ENCODE data around the gene IGFL2.
"Not testable (repeated sequence)": the region's sequence is repeated elsewhere in the genome, so short reads cannot be mapped to it uniquely, and the experiment has no call there.

The IGFL2 gene

DNA sequence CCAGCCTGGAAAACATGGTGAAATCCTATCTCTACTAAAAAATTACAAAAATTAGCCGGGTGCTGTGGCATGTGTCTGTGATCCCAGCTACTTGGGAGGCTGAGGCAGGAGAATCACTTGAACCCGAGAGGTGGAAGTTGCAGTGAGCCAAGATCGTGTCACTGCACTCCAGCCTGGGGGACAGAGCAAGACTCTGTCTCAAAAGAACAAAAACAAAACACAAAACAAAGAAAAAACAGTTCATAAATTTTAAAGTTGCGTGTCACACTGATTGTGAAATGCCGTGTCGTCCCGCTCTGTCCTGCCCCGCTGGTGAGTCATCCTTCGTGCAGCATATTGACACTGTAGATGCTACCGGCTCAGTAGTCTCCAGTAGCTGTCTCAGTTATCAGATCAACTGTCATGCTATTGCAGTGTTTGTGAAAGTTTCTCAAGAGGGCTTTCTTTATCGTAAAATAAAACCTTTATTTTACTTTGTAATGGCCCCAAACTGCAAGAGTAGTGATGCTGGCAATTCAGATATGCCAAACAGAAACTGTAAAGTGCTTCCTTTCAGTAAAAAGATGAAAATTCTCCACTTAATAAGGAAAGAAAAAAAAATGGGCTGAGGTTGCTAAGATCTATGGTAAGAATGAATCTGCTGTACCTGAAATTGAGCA is 45.1 kb downstream of the IGFL2 start:
- Mint-ChIP-seq H3K27ac (no peak overlapping the region), H3K9me3 (no peaks in the 10 kb centered on the region), H3K4me1 (no peaks in the 10 kb centered on the region), H3K4me3 (no peak overlapping the region), H3K36me3 (no peaks in the 10 kb centered on the region)
- ATAC-seq (peak; percentile 50), DNase-seq (ENCODE audit: low spot score in 2 of 2) (no peak)

DNA sequence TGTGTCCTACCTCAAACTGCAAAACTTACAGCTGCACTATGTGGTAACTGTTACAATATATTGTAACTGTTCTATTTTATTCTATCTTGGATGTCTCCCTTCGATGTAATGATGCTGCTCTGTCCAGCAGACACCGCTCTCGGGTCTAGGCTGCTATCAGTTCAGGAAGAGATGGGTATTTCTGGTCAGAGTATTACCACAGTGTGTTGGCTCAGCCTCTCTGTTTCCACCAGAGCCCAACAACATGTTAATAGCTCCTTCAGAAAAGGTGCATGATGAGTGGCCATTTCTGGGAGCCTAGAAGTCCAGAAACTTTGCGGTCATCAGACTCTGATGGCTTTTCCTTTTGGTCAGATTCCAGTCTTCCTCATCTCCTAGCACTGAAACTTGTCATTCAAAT is 45.6 kb downstream of the IGFL2 start:
- H3K4me1 Mint-ChIP-seq = no peaks in the 10 kb centered on the region
- ATAC-seq (no peak), DNase-seq (ENCODE audit: low spot score in 2 of 2) (no peak)
- H3K9me3 Mint-ChIP-seq = no peaks in the 10 kb centered on the region
- H3K4me3 Mint-ChIP-seq = no peak overlapping the region
- H3K36me3 Mint-ChIP-seq = no peaks in the 10 kb centered on the region
- no peak overlapping the region for H3K27ac Mint-ChIP-seq

DNA sequence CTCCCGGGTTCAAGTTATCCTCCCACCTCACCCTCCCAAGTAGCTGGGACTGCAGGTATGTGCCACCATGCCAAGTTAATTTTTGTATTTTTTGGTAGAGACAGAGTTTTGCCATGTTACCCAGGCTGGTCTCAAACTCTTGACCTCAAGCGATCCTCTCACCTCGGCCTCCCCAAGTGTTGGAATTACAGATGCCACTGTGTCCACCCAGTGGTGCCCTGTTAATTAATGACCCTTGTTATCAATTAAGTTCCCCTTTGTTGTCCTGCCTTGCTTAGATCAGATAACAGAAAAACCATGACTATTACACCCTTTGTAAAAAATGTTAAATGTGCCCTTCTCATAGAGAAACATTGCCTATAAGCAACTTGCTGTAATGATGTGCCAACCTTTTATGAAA is 47.1 kb downstream of the IGFL2 start:
- DNase-seq (ENCODE audit: low spot score in 2 of 2) = no peak
- Mint-ChIP-seq H3K27ac (no peak overlapping the region), H3K4me1 (no peaks in the 10 kb centered on the region), H3K9me3 (no peaks in the 10 kb centered on the region), H3K36me3 (no peaks in the 10 kb centered on the region), H3K4me3 (no peak overlapping the region)
- ATAC-seq = no peak

DNA sequence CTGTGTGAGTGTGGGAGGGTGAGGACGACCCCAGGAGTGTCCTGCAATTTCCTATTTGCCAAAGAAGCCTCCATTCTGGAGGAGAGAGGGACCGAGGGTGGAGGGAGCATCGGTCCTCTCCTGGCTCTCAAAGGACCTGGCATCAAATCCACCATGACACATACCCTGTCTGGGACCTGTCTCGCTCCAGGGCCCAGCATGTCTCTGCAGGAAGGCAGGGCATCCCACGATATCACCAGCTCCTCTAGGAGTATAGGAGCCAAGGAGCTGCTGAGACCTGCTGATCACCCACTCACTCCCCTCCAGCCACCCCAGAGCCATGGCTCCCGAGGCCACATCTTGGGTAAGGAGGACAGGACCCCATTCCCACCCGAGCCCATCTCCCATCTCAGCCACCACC is 47.9 kb downstream of the IGFL2 start:
- H3K27ac Mint-ChIP-seq; DNase-seq (ENCODE audit: low spot score in 2 of 2); H3K4me3 Mint-ChIP-seq; H3K9me3 Mint-ChIP-seq; H3K36me3 Mint-ChIP-seq; ATAC-seq; H3K4me1 Mint-ChIP-seq: not testable (repeated sequence)

DNA sequence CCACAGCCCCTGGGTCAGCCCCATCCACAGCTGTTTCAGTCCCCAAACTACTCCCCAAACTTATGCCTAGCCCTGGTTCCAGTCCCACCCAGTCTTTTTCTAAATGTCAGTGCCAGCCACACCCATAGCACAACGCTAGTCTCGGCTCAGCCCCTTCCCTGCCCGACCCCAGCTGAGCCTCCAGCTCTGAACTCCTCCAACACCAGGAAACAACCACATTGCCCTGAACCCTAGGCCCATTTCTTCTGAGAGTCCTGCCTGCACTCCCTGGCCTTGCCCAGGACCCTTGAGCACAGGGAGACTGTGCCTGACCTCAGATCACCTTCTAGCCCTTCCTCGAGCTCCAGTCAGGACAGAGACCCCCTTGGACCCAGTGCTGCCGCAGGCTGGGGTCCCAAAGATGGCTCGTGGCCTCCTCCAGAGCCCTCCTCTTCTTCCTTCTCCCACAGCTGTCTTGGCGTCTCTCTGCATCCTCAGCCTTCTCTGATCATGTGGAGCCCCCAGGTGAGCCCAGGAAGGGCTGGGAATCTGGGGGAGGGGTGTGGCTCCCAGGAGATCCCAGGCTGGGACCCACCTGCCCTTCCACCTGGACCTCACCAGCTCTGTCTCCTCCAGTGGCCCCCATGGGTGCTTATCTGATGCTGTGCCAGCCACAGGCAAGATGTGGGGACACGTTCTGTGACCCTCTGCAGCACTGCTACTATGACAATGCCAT is 48.5 kb downstream of the IGFL2 start:
- DNase-seq (ENCODE audit: low spot score in 2 of 2) = no peak
- no peak overlapping the region for H3K27ac Mint-ChIP-seq
- no peaks in the 10 kb centered on the region for H3K36me3 Mint-ChIP-seq
- no peak for ATAC-seq
- no peak overlapping the region for H3K4me3 Mint-ChIP-seq
- H3K4me1 Mint-ChIP-seq = no peaks in the 10 kb centered on the region
- H3K9me3 Mint-ChIP-seq = no peaks in the 10 kb centered on the region

DNA sequence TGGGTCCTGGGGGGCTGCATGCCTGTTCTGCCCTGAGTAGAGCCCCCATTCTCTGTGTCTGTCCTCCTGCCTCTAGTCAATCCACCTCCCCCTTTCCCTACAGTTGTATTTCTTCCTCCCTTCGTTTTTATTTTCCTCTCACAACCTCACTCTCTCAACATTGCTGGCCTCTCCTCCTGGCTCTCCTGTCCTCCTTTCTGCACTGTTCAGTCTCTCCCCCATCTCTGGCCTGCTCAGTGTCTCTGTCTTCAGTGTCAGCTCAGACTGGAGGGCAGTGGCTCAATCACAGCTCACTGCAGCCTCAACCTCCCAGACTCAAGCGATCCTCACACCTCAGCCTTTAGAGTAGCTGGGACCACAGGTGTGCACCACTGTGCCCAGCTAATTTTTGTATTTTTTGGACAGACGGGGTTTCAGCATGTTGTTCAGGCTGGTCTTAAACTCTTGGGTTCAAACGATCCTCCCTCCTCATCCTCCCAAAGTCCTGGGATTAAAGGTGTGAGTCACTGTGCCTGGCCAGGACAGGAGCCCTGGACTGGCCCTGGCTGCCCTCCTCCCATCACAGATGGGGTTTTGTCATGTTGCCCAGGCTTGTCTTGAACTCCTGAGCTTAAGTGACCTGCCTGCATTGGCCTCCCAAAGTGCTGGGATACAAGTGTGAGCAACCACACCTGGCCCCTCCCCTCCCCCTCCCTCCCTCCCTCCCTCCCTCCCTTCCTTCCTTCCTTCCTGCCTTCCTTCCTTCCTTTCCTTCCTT is 49.5 kb downstream of the IGFL2 start:
- no peaks in the 10 kb centered on the region for H3K9me3 Mint-ChIP-seq
- no peak overlapping the region for H3K4me3 Mint-ChIP-seq
- H3K27ac Mint-ChIP-seq = peak overlapping the region; percentile 27
- H3K4me1 Mint-ChIP-seq = no peaks in the 10 kb centered on the region
- H3K36me3 Mint-ChIP-seq = no peaks in the 10 kb centered on the region
- ATAC-seq (no peak), DNase-seq (ENCODE audit: low spot score in 2 of 2) (no peak)

DNA sequence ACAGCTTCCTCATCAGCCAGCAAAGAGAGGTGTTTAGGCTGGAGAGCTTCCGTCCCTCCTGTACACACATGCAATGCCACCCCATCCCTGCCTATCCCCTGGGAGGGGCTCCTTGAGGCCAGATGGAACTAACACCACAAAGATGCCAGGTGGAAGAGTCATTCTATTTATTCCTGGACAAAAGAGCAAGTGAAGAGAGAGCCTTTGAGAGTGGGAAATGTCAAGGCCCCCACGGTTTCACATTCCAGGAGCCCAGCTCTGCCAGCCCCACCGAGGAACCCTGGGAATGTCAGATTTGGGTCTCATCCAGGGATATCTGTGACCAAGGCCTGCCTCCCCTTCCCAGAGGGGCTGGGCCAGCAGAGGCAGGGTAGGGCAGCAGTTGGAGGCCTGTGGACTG is 50.7 kb downstream of the IGFL2 start:
- Mint-ChIP-seq H3K4me3 (no peak overlapping the region), H3K36me3 (no peaks in the 10 kb centered on the region), H3K9me3 (no peaks in the 10 kb centered on the region), H3K27ac (no peak overlapping the region), H3K4me1 (no peaks in the 10 kb centered on the region)
- ATAC-seq = no peak
- DNase-seq (ENCODE audit: low spot score in 2 of 2) = no peak

DNA sequence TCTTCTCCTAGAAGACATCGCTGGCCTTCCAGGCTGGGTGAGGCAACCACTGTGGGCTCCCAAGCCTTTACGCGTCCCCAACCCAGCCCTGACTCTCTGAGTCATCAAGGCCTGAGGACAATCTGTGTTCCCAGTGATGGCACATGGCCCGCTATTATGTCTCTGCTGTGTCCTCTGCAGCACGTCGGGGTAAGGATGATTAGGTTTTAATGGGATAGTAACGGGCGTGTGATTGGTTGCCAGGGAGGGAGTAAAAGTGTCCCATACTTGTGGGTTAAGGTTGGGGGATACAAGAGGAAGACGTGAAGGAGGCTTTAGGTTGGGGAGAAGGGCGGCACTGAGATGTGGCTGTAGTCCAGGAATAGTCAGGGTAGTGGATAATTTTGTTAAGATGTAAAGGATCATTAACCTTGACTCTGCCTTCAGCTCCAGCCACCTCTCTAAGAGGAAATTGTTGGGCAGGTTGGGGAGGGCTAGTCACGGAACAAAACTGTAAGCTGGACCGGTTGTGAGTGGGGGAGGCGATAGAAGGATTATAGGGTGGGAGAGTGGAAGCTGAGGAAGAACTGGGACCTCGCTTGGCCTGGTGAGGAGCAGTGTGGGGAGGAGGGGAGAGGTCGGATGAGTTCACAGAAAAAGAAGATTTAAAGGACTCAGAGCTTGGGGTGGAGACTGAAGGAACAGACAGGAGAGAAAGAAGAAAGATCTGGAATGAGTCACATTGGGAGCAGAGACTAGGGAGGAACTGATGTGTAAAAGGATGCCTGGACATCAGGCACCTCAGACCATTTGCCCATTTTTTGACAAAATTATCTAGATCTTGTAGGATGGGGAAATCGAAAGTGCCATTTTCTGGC is 53.6 kb downstream of the IGFL2 start:
- H3K4me1 Mint-ChIP-seq = no peaks in the 10 kb centered on the region
- H3K4me3 Mint-ChIP-seq = no peak overlapping the region
- ATAC-seq = no peak
- no peak for DNase-seq (ENCODE audit: low spot score in 2 of 2)
- H3K36me3 Mint-ChIP-seq = no peaks in the 10 kb centered on the region
- no peak overlapping the region for H3K27ac Mint-ChIP-seq
- no peaks in the 10 kb centered on the region for H3K9me3 Mint-ChIP-seq

DNA sequence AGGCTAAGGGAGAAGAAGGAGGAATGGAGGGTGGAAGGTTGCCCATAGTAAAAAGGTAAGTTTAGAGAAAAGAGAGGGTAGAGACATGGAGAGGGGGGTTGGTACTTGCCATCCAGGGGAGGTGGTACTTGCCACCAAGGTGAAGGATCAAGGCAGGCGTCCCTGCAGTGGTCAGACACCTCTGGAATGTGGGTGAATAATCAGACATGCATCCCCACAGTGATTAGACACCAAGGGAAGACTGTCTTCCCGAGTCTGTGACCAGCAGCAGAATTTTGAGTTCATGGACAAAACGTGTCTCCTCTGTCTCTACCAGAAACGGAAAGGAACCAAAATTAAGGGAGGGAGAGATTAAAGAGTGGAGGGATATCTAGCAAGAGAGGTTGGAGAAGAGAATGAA is 54.4 kb downstream of the IGFL2 start:
- H3K9me3 Mint-ChIP-seq = no peaks in the 10 kb centered on the region
- no peaks in the 10 kb centered on the region for H3K4me1 Mint-ChIP-seq
- H3K36me3 Mint-ChIP-seq = no peaks in the 10 kb centered on the region
- ATAC-seq = no peak
- no peak overlapping the region for H3K4me3 Mint-ChIP-seq
- no peak overlapping the region for H3K27ac Mint-ChIP-seq
- DNase-seq (ENCODE audit: low spot score in 2 of 2) = no peak

DNA sequence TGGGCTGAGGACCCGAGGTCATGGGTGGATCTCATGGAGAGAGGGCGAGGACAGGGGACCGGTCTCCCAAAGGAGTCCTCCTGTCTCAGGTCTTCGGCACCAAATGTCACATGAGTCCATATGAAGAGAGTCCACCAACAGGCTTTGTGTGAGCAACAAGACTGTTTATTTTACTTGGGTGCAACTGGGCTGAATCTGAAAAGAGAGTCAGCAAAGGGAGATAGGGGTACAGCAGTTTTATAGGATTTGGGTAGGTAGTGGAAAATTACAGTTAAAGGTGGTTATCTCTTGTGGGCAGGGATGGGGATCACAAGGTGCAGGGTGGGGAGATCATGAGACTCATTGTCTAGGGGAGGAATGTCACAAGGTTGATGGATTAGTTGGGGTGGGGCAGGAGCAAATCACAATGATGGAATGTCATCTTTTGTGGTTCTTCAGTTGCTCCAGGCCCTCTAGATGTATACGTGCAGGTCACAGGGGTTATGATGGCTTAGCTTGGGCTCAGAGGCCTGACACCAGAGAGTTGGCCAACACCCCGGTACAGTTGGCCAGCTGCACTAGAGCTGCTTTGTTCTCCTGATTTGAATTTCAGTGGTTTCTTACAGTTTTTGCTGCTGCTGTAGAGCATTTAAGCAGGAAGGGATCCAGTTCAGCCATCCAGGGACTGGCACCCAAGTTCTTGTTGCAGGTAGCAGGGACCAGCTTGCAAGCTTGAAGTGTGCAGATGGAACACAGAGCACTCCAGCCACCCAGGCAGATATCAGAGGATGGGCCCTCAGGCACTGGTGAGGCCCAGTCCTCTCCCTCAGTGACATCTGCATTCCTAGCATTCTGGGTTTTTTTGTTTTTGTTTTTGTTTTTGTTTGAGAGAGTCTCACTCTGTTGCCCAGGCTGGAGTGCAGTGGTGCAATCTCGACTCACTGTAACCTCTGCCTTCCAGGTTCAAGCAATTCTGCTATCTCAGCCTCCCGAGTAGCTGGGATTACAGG is 55.1 kb downstream of the IGFL2 start:
- ATAC-seq (no peak), DNase-seq (ENCODE audit: low spot score in 2 of 2) (no peak)
- Mint-ChIP-seq H3K9me3 (no peaks in the 10 kb centered on the region), H3K27ac (no peak overlapping the region), H3K4me1 (no peaks in the 10 kb centered on the region), H3K4me3 (no peak overlapping the region), H3K36me3 (no peaks in the 10 kb centered on the region)

DNA sequence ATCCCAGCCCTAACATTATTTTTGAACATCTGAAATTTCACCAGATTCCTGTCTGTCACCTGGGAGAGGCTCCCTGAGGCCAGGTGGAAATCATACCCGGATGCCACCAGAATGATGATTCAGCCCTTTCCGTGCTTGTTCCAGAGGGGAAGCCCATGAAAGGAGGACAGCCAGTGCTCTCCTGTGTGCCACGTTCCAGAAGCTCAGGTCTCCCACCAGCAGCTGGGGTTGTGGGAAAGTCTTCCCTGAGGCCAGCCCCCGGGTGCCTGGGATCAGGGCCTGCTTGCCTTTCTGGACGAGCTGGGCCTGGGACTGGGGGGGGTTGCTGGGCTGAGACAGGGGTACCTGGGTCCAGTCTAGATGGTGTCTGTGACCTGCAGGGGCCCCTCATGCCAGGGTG is 56.0 kb downstream of the IGFL2 start:
- no peaks in the 10 kb centered on the region for H3K36me3 Mint-ChIP-seq
- DNase-seq (ENCODE audit: low spot score in 2 of 2) (no peak), ATAC-seq (no peak)
- no peak overlapping the region for H3K27ac Mint-ChIP-seq
- H3K4me1 Mint-ChIP-seq = no peaks in the 10 kb centered on the region
- no peaks in the 10 kb centered on the region for H3K9me3 Mint-ChIP-seq
- no peak overlapping the region for H3K4me3 Mint-ChIP-seq

DNA sequence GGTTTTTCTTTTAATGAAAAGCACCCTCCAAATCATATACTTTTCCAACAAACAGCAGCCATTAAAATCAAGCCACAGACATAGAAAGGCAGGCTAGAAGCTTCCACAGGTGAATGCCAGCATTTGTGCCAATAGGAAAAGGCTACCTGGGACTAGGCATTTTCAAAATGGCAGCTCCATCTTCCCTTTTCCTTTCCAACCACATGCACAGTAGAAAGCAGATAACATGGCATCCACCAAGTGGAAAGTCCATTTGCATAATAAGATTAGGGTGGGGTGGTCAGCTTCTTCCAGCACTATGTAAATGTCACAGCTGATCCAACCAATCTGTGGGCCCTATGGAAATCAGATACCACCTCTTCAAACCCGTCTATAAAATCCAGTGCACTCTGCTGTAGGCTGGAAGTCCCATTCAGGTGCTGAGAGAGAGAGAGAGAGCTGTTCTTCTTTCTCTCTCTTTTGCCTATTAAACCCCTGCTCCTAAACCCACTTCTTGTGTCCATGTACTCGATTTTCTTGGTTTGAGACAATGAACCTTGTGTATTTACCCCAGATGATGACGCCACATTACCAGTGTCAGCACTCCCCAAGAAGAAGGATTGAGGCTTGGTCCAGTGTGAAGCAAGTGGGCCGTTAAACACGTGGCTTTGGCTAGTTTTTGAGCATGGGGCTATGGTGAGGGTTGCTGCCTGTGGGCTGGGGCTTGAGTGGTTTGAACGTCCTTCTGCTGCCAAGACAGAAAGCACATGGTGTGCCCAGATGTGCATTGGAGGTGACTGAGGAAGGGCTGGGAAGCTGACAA is 57.3 kb downstream of the IGFL2 start:
- no peak for ATAC-seq

DNA sequence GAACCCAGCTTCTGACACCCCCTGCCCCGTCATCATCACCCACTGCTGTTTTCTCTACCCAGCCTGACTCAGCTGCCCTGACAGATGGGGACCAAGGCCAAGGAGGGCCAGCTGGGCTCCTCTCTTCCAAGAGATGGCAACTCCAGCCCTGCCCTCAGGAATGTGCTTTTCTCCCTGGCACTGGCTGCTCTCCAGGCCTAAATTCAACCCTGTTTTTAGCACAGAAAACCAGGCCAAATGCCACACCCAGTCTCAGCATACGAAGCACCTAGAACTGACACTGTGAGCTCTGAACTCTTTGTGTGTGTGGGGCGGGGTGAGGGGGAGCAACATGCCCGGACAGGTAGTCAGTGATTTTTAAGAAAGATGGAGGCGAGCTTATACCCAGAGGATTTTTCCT is 58.1 kb downstream of the IGFL2 start:
- no peak for DNase-seq (ENCODE audit: low spot score in 2 of 2)
- H3K9me3 Mint-ChIP-seq = no peaks in the 10 kb centered on the region
- no peak overlapping the region for H3K27ac Mint-ChIP-seq
- H3K4me3 Mint-ChIP-seq = no peak overlapping the region
- no peak for ATAC-seq
- peaks cover 6% of the 10 kb centered on the region for H3K4me1 Mint-ChIP-seq
- H3K36me3 Mint-ChIP-seq = no peaks in the 10 kb centered on the region

More for the DNA sequence above, 57.3 kb downstream of the IGFL2 start:
- DNase-seq (ENCODE audit: low spot score in 2 of 2) = no peak
- Mint-ChIP-seq H3K36me3 (no peaks in the 10 kb centered on the region), H3K9me3 (no peaks in the 10 kb centered on the region), H3K4me3 (no peak overlapping the region), H3K4me1 (peaks cover 6% of the 10 kb centered on the region), H3K27ac (no peak overlapping the region)

DNA sequence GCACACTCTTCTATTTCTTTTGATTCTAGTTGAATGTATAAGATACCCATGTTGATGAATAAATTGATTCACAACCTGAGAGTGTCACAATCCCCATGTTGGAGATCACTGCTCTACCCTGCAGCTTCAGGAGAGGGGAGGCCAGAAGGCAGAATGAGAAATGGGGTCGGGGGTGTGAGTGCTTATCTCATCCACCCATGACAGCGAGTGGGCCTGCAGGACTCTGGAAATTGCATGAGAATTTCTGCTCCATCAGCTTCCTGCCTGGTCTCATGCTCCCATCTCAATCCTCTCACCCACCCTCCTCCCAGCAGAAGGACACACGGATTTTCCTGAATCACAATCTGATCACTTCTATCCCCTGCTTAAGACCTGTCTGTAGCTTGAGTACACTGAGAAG is 58.6 kb downstream of the IGFL2 start:
- no peak for ATAC-seq
- no peaks in the 10 kb centered on the region for H3K36me3 Mint-ChIP-seq
- peaks cover 6% of the 10 kb centered on the region for H3K4me1 Mint-ChIP-seq
- H3K4me3 Mint-ChIP-seq = no peak overlapping the region
- H3K27ac Mint-ChIP-seq = no peak overlapping the region
- DNase-seq (ENCODE audit: low spot score in 2 of 2) = no peak
- H3K9me3 Mint-ChIP-seq = no peaks in the 10 kb centered on the region
